HEK293 (cell line): ENCODE measurements around the gene CCN2.

Experiments used
- CTCF ChIA-PET: fragments of 350-600 bp; formaldehyde crosslinking; extraction: SDS; loops from one replicate; lab custom pipeline; 2021; ENCODE audit warnings: antibody characterized with exemption; lab: Yijun Ruan, JAX
- POLR2A ChIA-PET: fragments of 300-600 bp; formaldehyde crosslinking; extraction: SDS; loops from one replicate; lab custom pipeline; 2020; ENCODE audit warnings: antibody characterized with exemption, inconsistent platforms; lab: Yijun Ruan, JAX
- H3K27ac ChIP-seq: fragments of 200-500 bp; sonication (Bioruptor generic); 2 replicates; pipeline ENCODE4 v1.5.1; 2014; ENCODE audit warnings: low read depth, low read length, control low read depth, inconsistent platforms; ENCODE audit errors: extremely low read depth
- H3K36me3 ChIP-seq, 2 experiments: fragments of 200-500 bp in 1 of 2; sonication (Bioruptor generic) in 1 of 2; 1 replicate in 1 of 2; 2 replicates in 1 of 2; pipeline ENCODE4 v1.5.1; 2014 to 2017; ENCODE audit warnings: inconsistent platforms in 2 of 2, low read length in 2 of 2; ENCODE audit not compliant: control insufficient read depth in 2 of 2, insufficient read depth in 1 of 2
- H3K4me1 ChIP-seq: fragments of 200-500 bp; sonication (Bioruptor generic); 2 replicates; pipeline ENCODE4 v1.5.1; 2014; ENCODE audit warnings: mild to moderate bottlenecking, low read length, inconsistent platforms; ENCODE audit not compliant: control insufficient read depth, insufficient read depth
- H3K4me3 ChIP-seq: 2 replicates; pipeline ENCODE4 v1.5.1; 2011; ENCODE audit warnings: low read depth, mild to moderate bottlenecking, control low read depth, low read length, moderate library complexity
- H3K9me3 ChIP-seq: fragments of 200-500 bp; sonication (Bioruptor generic); 2 replicates; pipeline ENCODE4 v1.5.1; 2014; ENCODE audit warnings: low read depth, low read length, inconsistent platforms; ENCODE audit not compliant: control insufficient read depth, insufficient read depth
- GFI1B ChIP-seq: fragments of 450-650 bp; formaldehyde crosslinking; IDR thresholded peaks from 2 replicates; pipeline ENCODE4 v1.5.1; 2016; ENCODE audit warnings: missing biosample characterization, missing genetic modification characterization
- GLI4 ChIP-seq: fragments of 450-650 bp; formaldehyde crosslinking; IDR thresholded peaks from 2 replicates; pipeline ENCODE4 v1.5.1; 2016; ENCODE audit warnings: missing biosample characterization, missing genetic modification characterization
- GLIS1 ChIP-seq: fragments of 450-650 bp; formaldehyde crosslinking; IDR thresholded peaks from 2 replicates; pipeline ENCODE4 v1.5.1; 2016; ENCODE audit warnings: missing biosample characterization, missing genetic modification characterization
- HOXA7 ChIP-seq: sonication (generic); formaldehyde crosslinking; IDR thresholded peaks from 2 replicates; pipeline ENCODE4 v1.8.1; 2022; ENCODE audit warnings: missing genetic modification reagents, borderline replicate concordance
- HOXC10 ChIP-seq: sonication (generic); formaldehyde crosslinking; IDR thresholded peaks from 2 replicates; pipeline ENCODE4 v1.8.1; 2023; ENCODE audit warnings: mild to moderate bottlenecking, missing genetic modification reagents
- MEIS1 ChIP-seq: sonication (generic); formaldehyde crosslinking; IDR thresholded peaks from 2 replicates; pipeline ENCODE4 v1.8.1; 2022; ENCODE audit warnings: missing genetic modification reagents, mild to moderate bottlenecking, borderline replicate concordance
- MYNN ChIP-seq: fragments of 450-650 bp; formaldehyde crosslinking; IDR thresholded peaks from 2 replicates; pipeline ENCODE4 v1.5.1; 2016; ENCODE audit warnings: missing biosample characterization, missing genetic modification characterization, borderline replicate concordance
- ZBTB17 ChIP-seq: fragments of 450-650 bp; formaldehyde crosslinking; IDR thresholded peaks from 2 replicates; pipeline ENCODE4 v1.5.1; 2016; ENCODE audit warnings: missing biosample characterization, missing genetic modification characterization
- ZBTB26 ChIP-seq: fragments of 450-650 bp; formaldehyde crosslinking; optimal IDR thresholded peaks from 2 replicates; pipeline ENCODE3; 2016; ENCODE audit warnings: missing biosample characterization, mild to moderate bottlenecking, missing genetic modification characterization
- ZEB2 ChIP-seq: fragments of 450-650 bp; formaldehyde crosslinking; IDR thresholded peaks from 2 replicates; pipeline ENCODE4 v1.5.1; 2016; ENCODE audit warnings: missing biosample characterization, missing genetic modification characterization
- ZNF146 ChIP-seq: fragments of 450-650 bp; formaldehyde crosslinking; IDR thresholded peaks from 2 replicates; pipeline ENCODE4 v1.5.1; 2016; ENCODE audit warnings: missing biosample characterization, missing genetic modification characterization
- ZNF169 ChIP-seq: fragments of 450-650 bp; formaldehyde crosslinking; IDR thresholded peaks from 2 replicates; pipeline ENCODE4 v1.5.1; 2016; ENCODE audit warnings: missing biosample characterization, missing genetic modification characterization
- ZNF214 ChIP-seq: fragments of 450-650 bp; formaldehyde crosslinking; IDR thresholded peaks from 2 replicates; pipeline ENCODE4 v1.5.1; 2017; ENCODE audit warnings: missing biosample characterization, mild to moderate bottlenecking, missing genetic modification characterization, borderline replicate concordance
- ZNF239 ChIP-seq: fragments of 450-650 bp; formaldehyde crosslinking; IDR thresholded peaks from 2 replicates; pipeline ENCODE4 v1.5.1; 2016; ENCODE audit warnings: missing biosample characterization, missing genetic modification characterization
- ZNF24 ChIP-seq: fragments of 450-650 bp; formaldehyde crosslinking; IDR thresholded peaks from 2 replicates; pipeline ENCODE4 v1.5.1; 2016; ENCODE audit warnings: missing biosample characterization, missing genetic modification characterization
- ZNF248 ChIP-seq: fragments of 450-650 bp; formaldehyde crosslinking; IDR thresholded peaks from 2 replicates; pipeline ENCODE4 v1.5.1; 2017; ENCODE audit warnings: missing biosample characterization, missing genetic modification characterization
- ZNF335 ChIP-seq: fragments of 450-650 bp; formaldehyde crosslinking; conservative IDR thresholded peaks from 2 replicates; pipeline ENCODE4 v1.5.1; 2016; ENCODE audit warnings: missing biosample characterization, missing genetic modification characterization
- ZNF366 ChIP-seq: fragments of 450-650 bp; formaldehyde crosslinking; conservative IDR thresholded peaks from 2 replicates; pipeline ENCODE4 v1.5.1; 2016; ENCODE audit warnings: missing biosample characterization, missing genetic modification characterization
- ZNF416 ChIP-seq: fragments of 450-650 bp; formaldehyde crosslinking; IDR thresholded peaks from 2 replicates; pipeline ENCODE4 v1.5.1; 2016; ENCODE audit warnings: missing biosample characterization, missing genetic modification characterization
- ZNF558 ChIP-seq: fragments of 450-650 bp; formaldehyde crosslinking; IDR thresholded peaks from 2 replicates; pipeline ENCODE4 v1.5.1; 2016; ENCODE audit warnings: missing biosample characterization, missing genetic modification characterization
- ZNF596 ChIP-seq: fragments of 450-650 bp; IDR thresholded peaks from 2 replicates; pipeline ENCODE4 v1.5.0; 2018; ENCODE audit warnings: missing biosample characterization, mild to moderate bottlenecking, missing genetic modification characterization, moderate library complexity
- ZNF624 ChIP-seq: fragments of 450-650 bp; formaldehyde crosslinking; IDR thresholded peaks from 2 replicates; pipeline ENCODE4 v1.5.1; 2017; ENCODE audit warnings: missing biosample characterization, missing genetic modification characterization
- ZNF654 ChIP-seq: fragments of 450-650 bp; formaldehyde crosslinking; IDR thresholded peaks from 2 replicates; pipeline ENCODE4 v1.5.1; 2016; ENCODE audit warnings: low read depth, missing biosample characterization, missing genetic modification characterization
- ZNF707 ChIP-seq: fragments of 450-650 bp; formaldehyde crosslinking; IDR thresholded peaks from 2 replicates; pipeline ENCODE4 v1.5.1; 2016; ENCODE audit warnings: missing biosample characterization, missing genetic modification characterization
- ZSCAN30 ChIP-seq: fragments of 450-650 bp; IDR thresholded peaks from 2 replicates; pipeline ENCODE4 v1.5.1; 2018; ENCODE audit warnings: missing biosample characterization, mild to moderate bottlenecking, missing genetic modification characterization, moderate library complexity
- ZSCAN4 ChIP-seq: fragments of 450-650 bp; formaldehyde crosslinking; IDR thresholded peaks from 2 replicates; pipeline ENCODE4 v1.5.1; 2017; ENCODE audit warnings: missing biosample characterization, missing genetic modification characterization
- TF ChIP-seq, protein P1 (sequence below): fragments of 450-650 bp; formaldehyde crosslinking; IDR thresholded peaks from 2 replicates; pipeline ENCODE4 v1.5.1; 2016; ENCODE audit warnings: missing biosample characterization, missing genetic modification characterization
- TF ChIP-seq, protein P2 (sequence below): fragments of 450-650 bp; formaldehyde crosslinking; IDR thresholded peaks from 2 replicates; pipeline ENCODE4 v1.5.1; 2016; ENCODE audit warnings: missing biosample characterization, missing genetic modification characterization
- TF ChIP-seq, protein P3 (sequence below): fragments of 450-650 bp; formaldehyde crosslinking; IDR thresholded peaks from 2 replicates; pipeline ENCODE4 v1.5.1; 2017; ENCODE audit warnings: missing biosample characterization, missing genetic modification characterization

CCN2 gene

DNA sequence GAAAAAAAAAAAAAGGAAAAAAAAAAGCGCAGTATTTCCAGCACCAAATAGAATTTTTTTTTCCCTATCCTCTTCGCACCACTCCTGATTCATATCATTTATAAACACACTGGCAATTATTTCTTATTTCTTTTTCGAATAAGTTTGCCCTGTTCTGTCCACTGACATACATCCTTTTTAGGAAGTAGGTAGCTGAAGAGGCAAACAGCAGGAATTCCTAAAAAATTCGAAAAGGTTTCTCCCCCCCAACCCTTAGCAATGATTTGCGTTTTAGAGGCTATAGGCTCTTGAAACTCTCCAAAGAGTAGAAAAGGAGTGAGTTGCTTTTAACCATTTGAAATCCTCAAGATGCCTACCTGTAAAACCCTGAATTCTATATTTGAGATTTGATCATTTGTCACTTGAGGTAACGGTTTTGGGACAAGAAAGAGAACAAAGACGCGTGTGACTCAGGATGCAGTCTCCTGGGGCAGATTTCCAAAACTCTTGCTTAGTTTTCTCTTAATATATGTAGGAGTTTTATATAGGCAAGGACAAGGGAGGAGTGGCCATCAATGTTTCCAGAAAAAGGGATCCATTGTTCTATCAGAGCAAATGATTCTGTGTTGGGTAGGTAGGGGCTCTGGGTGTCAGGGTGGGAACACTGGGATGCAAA is 531 bp upstream of the CCN2 start:
- Histone ChIP-seq H3K9me3 (no peaks in the 10 kb centered on the region), H3K4me3 (peak overlapping the region; percentile 73), H3K27ac (no peak overlapping the region), H3K4me1 (peaks cover 23% of the 10 kb centered on the region), H3K36me3 (peaks cover 0 to 8% of the 10 kb centered on the region in 2 experiments; a peak in 1 of 3 replicates)
- no peak for TF ChIP-seq ZNF214
- TF ChIP-seq ZNF558 (tag by site-specific recombination), result 0 out of 2 replicates have a peak, but pooled peaks have one; percentile 38
- TF ChIP-seq, protein P1, sequence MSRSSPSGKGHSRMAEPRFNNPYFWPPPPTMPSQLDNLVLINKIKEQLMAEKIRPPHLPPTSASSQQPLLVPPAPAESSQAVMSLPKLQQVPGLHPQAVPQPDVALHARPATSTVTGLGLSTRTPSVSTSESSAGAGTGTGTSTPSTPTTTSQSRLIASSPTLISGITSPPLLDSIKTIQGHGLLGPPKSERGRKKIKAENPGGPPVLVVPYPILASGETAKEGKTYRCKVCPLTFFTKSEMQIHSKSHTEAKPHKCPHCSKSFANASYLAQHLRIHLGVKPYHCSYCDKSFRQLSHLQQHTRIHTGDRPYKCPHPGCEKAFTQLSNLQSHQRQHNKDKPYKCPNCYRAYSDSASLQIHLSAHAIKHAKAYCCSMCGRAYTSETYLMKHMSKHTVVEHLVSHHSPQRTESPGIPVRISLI (tag by site-specific recombination), result peak; percentile 98
- TF ChIP-seq MYNN (tag by site-specific recombination), result no peak
- no peak for TF ChIP-seq ZNF169 (tag by site-specific recombination)
- TF ChIP-seq ZNF366 (tag by site-specific recombination), result 0 out of 2 replicates have a peak, but pooled peaks have one; percentile 2
- TF ChIP-seq ZSCAN4, result no peak
- TF ChIP-seq ZNF416 (tag by site-specific recombination), result no peak
- TF ChIP-seq ZSCAN30 (tag by site-specific recombination), result no peak
- TF ChIP-seq HOXA7, result no peak
- TF ChIP-seq ZBTB17 (tag by site-specific recombination), result 0 out of 2 replicates have a peak, but pooled peaks have one; percentile 21
- TF ChIP-seq, protein P2, sequence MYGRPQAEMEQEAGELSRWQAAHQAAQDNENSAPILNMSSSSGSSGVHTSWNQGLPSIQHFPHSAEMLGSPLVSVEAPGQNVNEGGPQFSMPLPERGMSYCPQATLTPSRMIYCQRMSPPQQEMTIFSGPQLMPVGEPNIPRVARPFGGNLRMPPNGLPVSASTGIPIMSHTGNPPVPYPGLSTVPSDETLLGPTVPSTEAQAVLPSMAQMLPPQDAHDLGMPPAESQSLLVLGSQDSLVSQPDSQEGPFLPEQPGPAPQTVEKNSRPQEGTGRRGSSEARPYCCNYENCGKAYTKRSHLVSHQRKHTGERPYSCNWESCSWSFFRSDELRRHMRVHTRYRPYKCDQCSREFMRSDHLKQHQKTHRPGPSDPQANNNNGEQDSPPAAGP (tag by site-specific recombination), result peak; percentile 7; the same call in 1 of the 2 replicates
- peak; percentile 69 for TF ChIP-seq ZNF335 (tag by site-specific recombination)
- CTCF ChIA-PET, result interaction anchor here (0.5 to 9.1 kb wide), 12 partner anchors 8 to 863 kb away, joined by 3 to 113 read pairs (median 4); no protein-coding TSS in a partner anchor
- POLR2A ChIA-PET, result interaction anchor here (0.5 to 3.3 kb wide), 64 partner anchors 9 to 1251 kb away, joined by 3 to 62 read pairs (median 4); partner anchors contain the start of genes ENPP1, MED23, SLC18B1 and STX7

- Histone ChIP-seq H3K36me3 (peaks cover 0 to 8% of the 10 kb centered on the region in 2 experiments; a peak in 1 of 3 replicates), H3K4me1 (peaks cover 23% of the 10 kb centered on the region), H3K4me3 (peak overlapping the region; percentile 73), H3K9me3 (no peaks in the 10 kb centered on the region), H3K27ac (peak overlapping the region; percentile 74; the same call in 1 of the 2 replicates)
- ChIA-PET CTCF (interaction anchor here (0.6 to 9.1 kb wide), 21 partner anchors 8 to 1399 kb away, joined by 3 to 113 read pairs (median 4); partner anchors contain the start of gene STX7), POLR2A (interaction anchor here (0.6 to 3.3 kb wide), 20 partner anchors 9 to 563 kb away, joined by 3 to 62 read pairs (median 4); partner anchors contain the start of gene STX7)
- TF ChIP-seq HOXC10 (CRISPR knock-in tag), result no peak
- TF ChIP-seq ZNF24 (tag by site-specific recombination), result no peak
- no peak for TF ChIP-seq GFI1B (tag by site-specific recombination)
- TF ChIP-seq GLI4, result no peak
- TF ChIP-seq GLIS1 (tag by site-specific recombination), result no peak; the same call in 1 of the 2 replicates
- TF ChIP-seq ZNF624, result no peak
- 0 out of 2 replicates have a peak, but pooled peaks have one; percentile 45 for TF ChIP-seq ZNF239 (tag by site-specific recombination)
- TF ChIP-seq ZNF596 (tag by site-specific recombination), result no peak
- no peak for TF ChIP-seq ZNF146 (tag by site-specific recombination)
- no peak for TF ChIP-seq MEIS1 (CRISPR knock-in tag)
- TF ChIP-seq ZNF707 (tag by site-specific recombination), result no peak
- peak; percentile 29 for TF ChIP-seq ZNF654 (tag by site-specific recombination)
- no peak for TF ChIP-seq ZBTB26 (tag by site-specific recombination)
- no peak for TF ChIP-seq ZEB2 (tag by site-specific recombination)
- TF ChIP-seq, protein P3, sequence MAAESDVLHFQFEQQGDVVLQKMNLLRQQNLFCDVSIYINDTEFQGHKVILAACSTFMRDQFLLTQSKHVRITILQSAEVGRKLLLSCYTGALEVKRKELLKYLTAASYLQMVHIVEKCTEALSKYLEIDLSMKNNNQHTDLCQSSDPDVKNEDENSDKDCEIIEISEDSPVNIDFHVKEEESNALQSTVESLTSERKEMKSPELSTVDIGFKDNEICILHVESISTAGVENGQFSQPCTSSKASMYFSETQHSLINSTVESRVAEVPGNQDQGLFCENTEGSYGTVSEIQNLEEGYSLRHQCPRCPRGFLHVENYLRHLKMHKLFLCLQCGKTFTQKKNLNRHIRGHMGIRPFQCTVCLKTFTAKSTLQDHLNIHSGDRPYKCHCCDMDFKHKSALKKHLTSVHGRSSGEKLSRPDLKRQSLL (tag by site-specific recombination), result no peak
- no peak for TF ChIP-seq ZNF248 (tag by site-specific recombination)
Measured at GRCh38 chr6:131949909-131950766, 1.0 kb downstream of the CCN2 start.
